Fibroblast of lung (primary cell): ENCODE measurements around the gene MYO18A. TPM values are rescaled to one million over a fixed set of nuclear protein-coding genes. Genes with fewer than 3 reads are reported as not detected.

Experiments
- DNase-seq, 2 donors: peaks; one replicate each; pipeline versions ENCODE4 v3.0.0 to v3.0.0-alpha.2; 2010; ENCODE audit warnings: low read depth in 2 of 2
- H2AFZ ChIP-seq: 2 replicates; pipeline ENCODE4 v1.5.1; 2012; ENCODE audit warnings: low read length, control low read depth, inconsistent platforms
- H3K27ac ChIP-seq: 2 replicates; pipeline ENCODE4 v1.5.1; 2011; ENCODE audit warnings: low read length, control low read depth; ENCODE audit not compliant: insufficient read depth
- H3K27me3 ChIP-seq: 2 replicates; pipeline ENCODE4 v1.5.1; 2011; ENCODE audit warnings: mild to moderate bottlenecking, low read length; ENCODE audit not compliant: control insufficient read depth, insufficient read depth
- H3K36me3 ChIP-seq: 2 replicates; pipeline ENCODE4 v1.5.1; 2011; ENCODE audit warnings: low read length; ENCODE audit not compliant: control insufficient read depth, insufficient read depth
- H3K4me1 ChIP-seq: 2 replicates; pipeline ENCODE4 v1.5.1; 2011; ENCODE audit warnings: low read length; ENCODE audit not compliant: control insufficient read depth, insufficient read depth; ENCODE audit errors: extremely low read depth
- H3K4me2 ChIP-seq: 2 replicates; pipeline ENCODE4 v1.5.1; 2011; ENCODE audit warnings: low read length, control low read depth; ENCODE audit not compliant: insufficient read depth; ENCODE audit errors: extremely low read depth
- H3K4me3 ChIP-seq, 4 experiments: fragments of 200-600 bp in 1 of 4; sonication (generic) in 1 of 4; replicated peaks in 1 of 4; 2 replicates each; pipeline ENCODE4 v1.5.1; 2011 to 2016; ENCODE audit warnings: low read length in 4 of 4, low read depth in 3 of 4, mild to moderate bottlenecking in 3 of 4, control low read depth in 2 of 4, inconsistent platforms in 1 of 4, mixed read lengths in 1 of 4; ENCODE audit not compliant: insufficient read depth in 1 of 4; ENCODE audit errors: control extremely low read depth in 1 of 4
- H3K79me2 ChIP-seq: 2 replicates; pipeline ENCODE4 v1.5.1; 2012; ENCODE audit warnings: mild to moderate bottlenecking, low read length, inconsistent platforms; ENCODE audit not compliant: control insufficient read depth, insufficient read depth
- H3K9ac ChIP-seq: 2 replicates; pipeline ENCODE4 v1.5.1; 2011; ENCODE audit warnings: mild to moderate bottlenecking, low read length, control low read depth; ENCODE audit not compliant: insufficient read depth
- H3K9me3 ChIP-seq: 2 replicates; pipeline ENCODE4 v1.5.1; 2012; ENCODE audit warnings: low read depth, low read length; ENCODE audit not compliant: control insufficient read depth, insufficient read depth
- H4K20me1 ChIP-seq: 2 replicates; pipeline ENCODE4 v1.5.1; 2011; ENCODE audit warnings: low read length; ENCODE audit not compliant: control insufficient read depth, insufficient read depth; ENCODE audit errors: extremely low read depth
- EZH2 ChIP-seq: IDR thresholded peaks from 2 replicates; pipeline ENCODE4 v1.5.1; 2012; ENCODE audit warnings: low read length, control low read depth, mild to moderate bottlenecking; ENCODE audit errors: missing control alignments
- polyA plus RNA-seq, 2 donors: library from polyadenylated mRNA; depleted of rRNA in 1 of 2; stranded (reverse) in 1 of 2; unstranded in 1 of 2; fragments of >200 nt; gene quantifications; 2 replicates each; pipeline ENCODE4 v1.2.1, GENCODE V29; 2011 to 2012; ENCODE audit warnings: missing spikeins in 1 of 2
- total RNA-seq: library from RNA; depleted of rRNA; stranded (reverse); fragments of >200 nt; gene quantifications from 2 replicates; pipeline ENCODE4 v1.2.1, GENCODE V29; 2014
- TF ChIP-seq, protein P1 (sequence below), 2 donors: IDR thresholded peaks in 1 of 2; conservative IDR thresholded peaks in 1 of 2; 1 replicate in 1 of 2; 2 replicates in 1 of 2; pipeline ENCODE4 v1.5.1; 2011 to 2012; ENCODE audit warnings: low read length in 2 of 2, control low read depth in 1 of 2, inconsistent platforms in 1 of 2, low read depth in 1 of 2, mild to moderate bottlenecking in 1 of 2

Gene MYO18A
- total and polyA plus RNA-seq, 2 donors (not counting 1 experiment from before 2014, with no cell fraction given) = 11.7 to 133 TPM

DNA sequence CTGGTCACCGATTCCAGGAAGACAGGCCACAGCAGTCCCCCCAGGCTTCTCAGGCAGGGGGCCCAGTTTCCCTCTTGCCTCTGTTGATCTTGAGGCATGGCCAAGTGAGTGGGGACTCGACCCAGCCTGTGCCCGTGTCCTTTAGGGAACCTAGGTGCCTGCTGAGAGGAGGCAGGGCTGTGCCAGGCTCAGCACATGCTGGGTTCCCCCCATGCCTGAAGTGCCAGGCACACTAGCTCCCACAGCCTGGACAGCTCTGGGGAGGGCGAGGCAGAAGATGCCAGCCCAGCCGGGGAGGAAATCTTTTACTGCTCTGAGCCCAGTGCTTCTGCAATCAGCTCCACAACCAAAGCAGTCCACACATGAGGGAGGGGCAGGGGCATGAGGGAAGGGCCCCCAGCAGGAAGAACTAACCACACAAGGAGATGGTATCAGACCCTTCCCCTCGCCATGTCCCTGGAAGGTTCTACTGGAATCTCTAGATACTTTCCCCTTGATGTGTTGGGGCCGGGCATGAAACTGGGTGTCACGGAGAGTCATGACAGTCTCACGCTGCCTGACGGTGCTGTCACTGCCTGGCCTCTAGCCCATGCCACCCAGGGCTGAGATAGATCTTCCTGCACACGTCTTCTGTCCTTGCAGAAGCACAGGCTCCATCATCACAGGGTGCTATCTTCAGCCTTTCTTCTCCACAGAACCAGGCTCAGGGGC lies 25.5 kb downstream of the MYO18A start:
- H2AFZ ChIP-seq = no peak overlapping the region
- no peaks in the 10 kb centered on the region for H3K79me2 ChIP-seq
- no peak overlapping the region for H3K9ac ChIP-seq
- peak overlapping the region; percentile 46 for H3K4me2 ChIP-seq
- peaks cover 46% of the 10 kb centered on the region for H3K4me1 ChIP-seq
- H3K27me3 ChIP-seq = no peaks in the 10 kb centered on the region
- no peaks in the 10 kb centered on the region for H3K9me3 ChIP-seq
- no peaks in the 10 kb centered on the region for H3K36me3 ChIP-seq
- H4K20me1 ChIP-seq = no peaks in the 10 kb centered on the region
- no peak for DNase-seq
- H3K4me3 ChIP-seq = no peak overlapping the region
- no peak overlapping the region for H3K27ac ChIP-seq
- TF ChIP-seq, protein P1, sequence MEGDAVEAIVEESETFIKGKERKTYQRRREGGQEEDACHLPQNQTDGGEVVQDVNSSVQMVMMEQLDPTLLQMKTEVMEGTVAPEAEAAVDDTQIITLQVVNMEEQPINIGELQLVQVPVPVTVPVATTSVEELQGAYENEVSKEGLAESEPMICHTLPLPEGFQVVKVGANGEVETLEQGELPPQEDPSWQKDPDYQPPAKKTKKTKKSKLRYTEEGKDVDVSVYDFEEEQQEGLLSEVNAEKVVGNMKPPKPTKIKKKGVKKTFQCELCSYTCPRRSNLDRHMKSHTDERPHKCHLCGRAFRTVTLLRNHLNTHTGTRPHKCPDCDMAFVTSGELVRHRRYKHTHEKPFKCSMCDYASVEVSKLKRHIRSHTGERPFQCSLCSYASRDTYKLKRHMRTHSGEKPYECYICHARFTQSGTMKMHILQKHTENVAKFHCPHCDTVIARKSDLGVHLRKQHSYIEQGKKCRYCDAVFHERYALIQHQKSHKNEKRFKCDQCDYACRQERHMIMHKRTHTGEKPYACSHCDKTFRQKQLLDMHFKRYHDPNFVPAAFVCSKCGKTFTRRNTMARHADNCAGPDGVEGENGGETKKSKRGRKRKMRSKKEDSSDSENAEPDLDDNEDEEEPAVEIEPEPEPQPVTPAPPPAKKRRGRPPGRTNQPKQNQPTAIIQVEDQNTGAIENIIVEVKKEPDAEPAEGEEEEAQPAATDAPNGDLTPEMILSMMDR (conservative IDR thresholded peaks at IDR 0.05 in 1 of 2, IDR thresholded peaks at IDR 0.05 in 1 of 2; ENCODE audit: low read depth in 1 of 2, low read length in 2 of 2) = no peak
- TF ChIP-seq EZH2 = no peak

- Histone ChIP-seq H3K4me2 (no peak overlapping the region), H4K20me1 (no peaks in the 10 kb centered on the region), H3K27me3 (no peaks in the 10 kb centered on the region), H3K36me3 (no peaks in the 10 kb centered on the region), H3K9me3 (no peaks in the 10 kb centered on the region), H3K4me1 (peaks cover 33% of the 10 kb centered on the region), H3K9ac (no peak overlapping the region), H3K4me3 (no peak overlapping the region), H2AFZ (no peak overlapping the region), H3K27ac (no peak overlapping the region), H3K79me2 (no peaks in the 10 kb centered on the region)
- peak in 1 of 2 donors; percentile 77 for DNase-seq
- TF ChIP-seq, protein P1 (conservative IDR thresholded peaks at IDR 0.05 in 1 of 2, IDR thresholded peaks at IDR 0.05 in 1 of 2; ENCODE audit: low read depth in 1 of 2, low read length in 2 of 2) = no peak
- no peak for TF ChIP-seq EZH2
Observed at GRCh38 chr17:29151567-29151966, 28.6 kb downstream of the MYO18A start.

- DNase-seq = no peak
- Histone ChIP-seq H3K4me2 (no peak overlapping the region), H3K4me1 (peaks cover 19% of the 10 kb centered on the region), H3K79me2 (no peaks in the 10 kb centered on the region), H3K36me3 (no peaks in the 10 kb centered on the region), H3K27ac (no peak overlapping the region), H3K27me3 (no peaks in the 10 kb centered on the region), H4K20me1 (no peaks in the 10 kb centered on the region), H3K9me3 (no peaks in the 10 kb centered on the region), H2AFZ (no peak overlapping the region), H3K4me3 (no peak overlapping the region), H3K9ac (no peak overlapping the region)
- TF ChIP-seq, protein P1 (conservative IDR thresholded peaks at IDR 0.05 in 1 of 2, IDR thresholded peaks at IDR 0.05 in 1 of 2; ENCODE audit: low read depth in 1 of 2, low read length in 2 of 2) = no peak
- no peak for TF ChIP-seq EZH2
Observed at GRCh38 chr17:29150161-29150560, 30.0 kb downstream of the MYO18A start.
